HG02763 (cell line): Measurements from ENCODE around the gene LAMTOR3.
A peak's percentile ranks its signal among the peaks of the same experiment; 100 is the strongest.

Source experiments
- ATAC-seq: cut with Tn5 transposase; IDR thresholded peaks from one replicate; pipeline ENCODE4 v1.9.1; 2021; ENCODE audit warnings: mild to moderate bottlenecking, moderate library complexity; ENCODE audit not compliant: unreplicated experiment

The LAMTOR3 gene

DNA sequence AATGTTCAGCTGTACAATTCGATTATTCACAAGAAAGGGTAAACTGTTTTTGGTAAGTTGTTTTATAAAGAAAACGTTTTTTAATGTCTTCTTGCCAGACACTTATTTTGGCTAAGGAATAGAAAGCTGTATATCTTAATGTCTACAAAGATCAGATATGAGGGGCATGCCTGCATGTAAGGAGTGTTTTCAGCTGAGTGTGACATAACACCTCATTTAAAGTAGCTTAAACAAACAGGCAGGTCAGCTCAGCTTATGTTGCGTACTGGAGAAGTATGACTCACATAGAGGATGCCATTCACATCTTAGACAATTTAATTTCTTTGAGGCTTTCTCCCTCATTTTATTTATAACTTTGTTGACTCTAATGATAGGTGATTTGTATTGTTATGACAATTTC, 30.4 kb downstream of the LAMTOR3 start:
- no peak for ATAC-seq

DNA sequence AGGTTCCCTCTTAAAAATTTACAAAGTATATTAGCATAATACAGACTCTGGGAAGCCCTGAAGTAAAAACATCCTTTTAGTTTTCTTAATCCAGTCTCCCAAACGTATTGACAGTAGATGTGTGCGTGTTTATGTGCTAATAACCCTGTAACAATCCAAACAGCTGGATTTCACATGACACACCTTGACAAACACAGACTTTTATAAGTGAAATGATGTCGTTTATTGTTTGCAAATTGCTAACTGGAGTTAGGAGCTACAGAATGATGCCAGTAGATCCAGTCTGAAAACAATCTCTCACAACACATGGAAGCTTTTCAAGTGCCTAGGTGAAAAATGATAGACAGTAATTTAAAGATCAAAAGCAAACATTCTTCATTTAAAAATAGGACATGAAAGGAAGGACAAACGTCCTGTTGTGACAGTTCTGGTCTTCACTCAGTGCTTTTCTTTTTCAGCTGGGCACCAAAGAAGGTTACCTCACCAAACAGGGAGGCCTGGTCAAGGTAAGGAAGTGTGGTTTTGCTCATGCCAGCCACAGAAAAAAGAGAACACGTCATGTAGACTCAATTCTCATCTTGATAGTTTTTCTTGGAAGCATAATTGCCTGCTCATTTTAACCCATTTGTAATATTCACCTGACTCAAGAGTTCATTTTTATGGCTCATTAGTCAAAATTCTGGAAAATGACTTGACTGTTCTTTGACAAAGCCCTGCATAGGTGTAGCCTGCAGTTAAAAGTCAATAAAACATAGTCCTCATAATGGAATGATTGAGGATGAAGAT, 32.9 kb downstream of the LAMTOR3 start:
- ATAC-seq = no peak

DNA sequence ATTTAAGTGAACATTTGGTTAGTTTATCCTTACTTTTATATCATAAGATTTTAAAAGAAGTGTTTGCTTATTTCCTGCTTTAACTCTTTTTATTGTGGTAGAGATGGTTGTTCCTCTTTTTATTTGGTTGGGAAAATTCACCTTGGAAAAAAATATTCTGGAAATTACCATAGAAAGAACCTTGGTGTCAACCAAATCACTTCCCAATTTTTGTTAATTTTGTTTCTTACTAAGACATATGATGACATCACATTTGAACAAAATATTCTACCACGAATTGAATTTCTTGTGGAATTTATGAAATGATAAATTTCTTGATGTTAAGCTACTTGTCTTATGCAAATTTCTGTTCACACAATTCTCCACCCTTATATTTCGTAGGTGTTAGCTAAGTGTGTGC, 33.7 kb downstream of the LAMTOR3 start:
- ATAC-seq = no peak

DNA sequence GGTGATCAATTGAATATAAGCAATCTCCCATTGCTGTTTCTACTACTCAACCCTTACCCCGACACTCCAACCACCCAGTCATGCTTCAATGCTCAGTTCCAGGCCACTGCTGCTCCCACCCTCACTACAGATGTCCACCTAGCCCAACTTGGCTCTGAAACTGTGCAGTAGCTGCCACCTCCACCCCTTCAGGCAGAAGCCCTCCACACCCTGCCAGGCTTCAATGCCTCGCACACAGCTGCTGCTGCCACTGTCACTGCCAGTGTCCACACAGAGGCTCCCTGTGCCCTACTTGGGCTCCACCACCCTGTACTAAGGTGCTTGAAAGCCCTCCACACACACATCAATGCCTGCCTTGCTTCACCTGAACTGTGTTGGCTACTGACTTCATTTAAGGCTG, 34.6 kb downstream of the LAMTOR3 start:
- peak; percentile 64 for ATAC-seq

DNA sequence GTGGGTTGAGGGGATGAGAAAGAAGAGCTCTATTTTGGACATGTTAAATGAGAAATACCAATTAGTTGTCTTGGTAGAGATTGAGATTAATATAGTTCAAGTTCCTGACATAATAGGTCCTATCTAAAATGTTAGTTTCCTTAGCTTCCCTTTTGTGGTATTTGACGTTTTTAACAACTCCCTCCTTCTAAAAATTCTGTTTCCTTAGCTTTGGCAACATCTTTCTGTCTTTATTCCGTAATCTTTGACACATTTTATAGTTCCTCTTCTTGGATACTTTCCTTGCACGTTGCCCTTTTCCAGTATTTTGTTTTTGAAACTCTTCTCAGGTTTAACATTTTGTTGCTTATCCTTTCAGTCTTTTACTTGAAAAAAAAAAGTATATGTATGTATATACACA, 36.9 kb downstream of the LAMTOR3 start:
- no peak for ATAC-seq

DNA sequence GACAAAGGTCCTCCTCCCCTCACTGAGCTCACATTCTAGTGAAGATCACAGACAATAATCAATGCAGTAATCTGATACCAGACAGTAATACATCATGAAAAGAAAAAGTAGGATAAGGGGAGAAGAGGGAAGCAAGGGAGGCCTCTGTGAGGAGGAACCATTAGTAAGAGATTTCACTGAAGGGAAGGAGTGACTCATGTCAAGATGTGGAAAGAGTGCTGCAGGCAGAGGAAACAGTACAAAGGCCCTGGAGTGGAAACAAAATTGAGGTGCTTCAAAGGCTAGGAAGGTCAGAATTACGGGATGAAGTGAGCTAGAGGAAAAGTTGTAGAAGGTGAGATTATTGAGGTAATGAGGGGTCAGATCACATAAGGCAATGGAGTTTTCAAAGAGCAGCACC, 38.1 kb downstream of the LAMTOR3 start:
- ATAC-seq = no peak

DNA sequence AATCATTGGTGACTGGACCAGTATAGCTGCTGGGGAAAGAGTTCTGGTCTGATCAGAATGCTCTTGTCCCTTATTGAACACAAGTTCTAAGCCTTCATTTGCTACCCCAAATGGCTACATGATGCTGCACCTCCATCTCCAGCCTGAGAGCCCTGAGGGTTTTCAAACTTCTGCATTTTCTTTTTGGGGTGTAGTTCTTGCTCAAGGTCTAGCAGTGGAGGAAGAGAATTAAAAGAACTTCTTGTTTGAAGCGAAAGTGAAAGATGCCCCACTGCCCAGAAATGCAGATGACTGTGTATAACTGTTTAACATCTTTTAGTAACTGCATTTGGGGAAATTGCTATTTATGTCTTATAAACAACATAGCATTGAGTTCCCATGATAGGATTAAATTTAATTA, 38.5 kb downstream of the LAMTOR3 start:
- ATAC-seq = peak; percentile 33

DNA sequence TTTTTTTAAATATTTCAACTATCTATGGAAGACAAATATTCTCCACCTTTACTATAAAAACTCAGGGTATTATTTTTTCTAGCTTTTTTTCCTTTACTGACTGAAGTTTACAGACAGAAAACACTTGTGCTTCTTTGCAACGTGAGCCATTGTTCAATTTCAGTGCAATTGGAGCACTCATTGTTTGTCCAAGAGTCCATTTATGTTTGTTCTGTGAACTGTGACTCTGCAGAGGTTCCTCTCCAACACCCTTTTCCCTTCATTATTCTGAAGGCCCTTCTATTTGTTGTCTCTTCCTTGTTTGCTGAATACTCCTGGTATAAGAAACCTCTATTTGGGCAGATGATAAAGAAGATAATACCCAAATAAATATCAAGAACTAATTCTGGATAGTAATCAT, 40.2 kb downstream of the LAMTOR3 start:
- no peak for ATAC-seq

DNA sequence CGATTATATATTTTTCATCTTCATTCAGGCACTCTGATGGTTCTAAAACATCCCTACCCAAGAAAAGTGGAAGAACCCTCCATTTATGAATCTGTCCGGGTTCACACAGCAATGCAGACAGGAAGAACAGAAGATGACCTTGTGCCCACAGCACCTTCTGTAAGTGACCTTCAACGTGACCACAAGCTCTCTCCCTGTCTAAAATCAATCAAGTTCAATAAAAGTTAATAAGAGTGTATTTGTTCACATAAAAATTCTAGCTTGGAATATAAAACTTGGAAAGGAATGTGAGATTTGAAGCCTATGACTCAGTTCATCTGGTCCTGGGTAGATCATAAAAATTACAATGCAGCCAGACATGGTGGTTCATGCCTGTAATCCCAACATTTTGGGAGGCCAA, 41.0 kb downstream of the LAMTOR3 start:
- ATAC-seq = no peak

DNA sequence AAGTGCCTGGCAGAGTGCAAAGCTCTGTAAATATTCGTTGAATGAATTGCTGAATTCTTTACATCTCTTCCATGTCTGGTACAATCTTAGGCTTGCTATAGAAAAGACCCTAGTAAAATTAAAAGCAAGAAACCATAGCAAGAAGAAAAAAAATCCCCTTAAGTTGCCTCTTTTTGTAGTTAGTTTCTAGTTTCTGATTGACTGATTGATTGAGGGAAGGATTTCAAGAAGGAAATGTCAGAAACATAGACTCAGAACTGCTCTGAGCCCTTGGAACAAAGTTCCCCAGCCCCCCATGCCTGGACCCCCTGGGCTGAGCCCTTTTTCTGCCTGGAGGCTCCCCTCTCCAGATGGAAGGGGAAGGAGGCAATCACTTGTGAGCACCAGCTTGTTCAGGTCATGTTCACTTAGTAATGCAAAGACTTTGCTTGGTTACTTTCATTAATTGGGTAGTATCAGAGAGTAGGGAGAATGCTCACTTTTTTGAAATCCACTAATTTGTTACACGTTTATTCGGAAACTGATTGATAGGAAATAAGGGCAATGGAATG, 42.0 kb downstream of the LAMTOR3 start:
- ATAC-seq = no peak

DNA sequence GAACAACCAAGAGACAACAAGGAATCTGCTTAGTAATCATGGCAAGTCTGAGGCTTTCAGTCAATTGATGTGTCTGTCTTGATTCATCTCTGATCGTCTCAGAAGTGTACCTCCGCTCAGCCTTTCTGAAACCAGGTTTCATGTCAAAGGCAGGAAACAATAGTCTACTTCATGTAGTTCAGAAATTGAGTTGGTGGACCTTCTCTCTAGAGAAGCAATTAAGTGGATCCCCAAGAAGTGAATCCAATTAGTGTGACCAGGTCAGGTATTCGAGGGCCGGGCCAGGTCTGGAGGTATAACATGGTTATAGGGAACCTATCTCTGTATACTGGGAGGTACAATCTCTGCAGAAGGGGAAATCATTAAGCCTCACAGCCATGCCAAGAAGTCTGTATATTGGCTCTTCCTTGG, 45.6 kb downstream of the LAMTOR3 start:
- peak; percentile 36 for ATAC-seq

DNA sequence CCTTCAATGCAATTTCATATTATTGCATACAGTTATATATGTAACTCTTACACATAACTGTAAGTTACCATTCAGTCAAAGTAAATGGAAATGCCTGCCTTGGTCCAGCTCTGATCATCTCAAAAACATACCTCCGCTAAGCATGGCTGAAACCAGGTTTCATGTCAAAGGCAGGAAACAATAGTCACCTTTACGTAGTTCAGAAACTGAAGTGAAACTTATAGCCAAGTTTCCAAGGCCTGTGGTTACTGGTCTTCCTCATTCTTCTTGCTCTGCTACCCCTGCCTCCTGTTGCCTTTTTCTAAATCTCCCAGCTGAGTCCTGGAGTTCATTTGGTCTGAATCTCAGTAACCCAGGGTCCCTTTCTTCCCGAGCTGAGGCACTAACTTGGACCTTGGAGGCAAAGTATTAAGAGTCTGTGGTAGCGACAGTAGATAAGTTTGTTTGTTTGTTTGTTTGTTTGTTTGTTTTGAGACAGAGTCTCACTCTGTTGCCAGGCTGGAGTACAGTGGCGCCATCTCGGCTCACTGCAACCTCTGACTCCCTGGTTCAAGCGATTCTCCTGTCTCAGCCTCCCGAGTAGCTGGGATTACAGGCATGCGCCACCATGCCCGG, 46.8 kb downstream of the LAMTOR3 start:
- peak; percentile 67 for ATAC-seq

DNA sequence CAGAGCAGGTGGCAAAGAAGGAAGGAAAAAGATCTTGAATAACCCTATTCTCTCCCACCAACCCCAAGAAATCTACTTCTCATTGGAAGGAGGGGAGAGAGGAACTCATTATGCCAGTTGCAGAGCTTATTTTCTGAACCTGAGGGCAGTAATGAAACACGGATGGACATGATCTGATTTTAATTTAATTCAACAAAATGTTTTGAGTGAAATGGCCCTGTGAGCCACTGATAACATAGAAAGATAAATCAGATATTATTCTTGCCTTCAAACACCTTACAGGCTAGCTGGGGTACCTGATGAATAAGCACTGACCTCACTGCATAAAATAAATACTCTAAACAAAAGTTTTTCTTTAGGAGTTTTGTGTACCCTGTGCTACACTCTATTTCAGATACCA, 47.3 kb downstream of the LAMTOR3 start:
- no peak for ATAC-seq

DNA sequence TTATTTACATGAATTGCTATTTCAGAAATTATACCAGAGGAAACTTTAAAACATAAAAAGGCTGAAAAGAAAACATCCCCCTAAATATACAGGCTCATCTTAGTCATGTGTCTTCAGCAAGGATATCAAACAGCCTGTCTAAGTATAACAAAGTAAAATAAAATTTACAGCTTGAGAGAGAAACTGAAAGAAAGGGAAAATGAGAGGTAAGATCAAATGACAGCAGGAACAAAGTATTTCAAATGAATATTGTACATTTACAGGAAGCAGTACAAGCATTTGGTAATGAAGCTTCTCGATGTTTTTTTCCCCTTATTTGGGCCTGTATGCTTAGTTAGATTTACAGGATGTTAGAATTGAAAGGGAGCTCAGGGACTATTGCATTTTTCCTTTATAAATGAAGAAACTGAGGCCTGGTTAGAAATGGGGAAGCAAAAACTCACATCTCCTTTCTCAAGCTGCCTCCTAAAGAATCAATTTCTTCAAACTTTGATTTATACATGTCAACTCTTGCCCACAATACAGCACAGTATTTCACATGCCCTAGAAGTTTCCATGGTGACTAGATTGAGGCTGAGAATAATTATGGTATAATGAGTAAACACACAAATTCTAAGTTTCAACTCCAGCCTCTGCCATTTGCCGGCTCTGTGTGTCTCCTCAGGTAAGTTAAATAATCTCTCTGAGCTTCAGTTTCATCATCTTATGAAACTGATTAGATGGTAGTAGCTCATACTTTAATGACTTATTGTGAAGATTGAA, 48.3 kb downstream of the LAMTOR3 start:
- ATAC-seq = no peak

DNA sequence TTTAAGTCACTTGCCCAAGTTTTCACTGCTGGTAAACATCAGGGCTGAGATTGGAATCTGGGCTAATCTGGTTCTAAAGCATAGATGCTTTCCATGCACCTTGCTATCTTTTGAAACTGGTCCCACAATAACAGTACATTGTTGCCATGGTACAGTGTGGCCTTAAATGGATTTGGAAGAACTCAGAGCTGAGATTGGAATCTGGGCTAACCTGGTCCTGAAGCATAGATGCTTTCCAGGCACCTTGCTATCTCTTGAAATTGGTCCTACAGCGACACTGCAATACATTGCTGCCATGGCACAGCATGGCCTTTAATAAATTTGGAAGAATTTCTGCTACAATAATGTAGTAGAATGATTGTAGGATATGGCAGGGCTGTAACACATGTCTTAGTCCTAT, 49.0 kb downstream of the LAMTOR3 start:
- ATAC-seq = no peak

DNA sequence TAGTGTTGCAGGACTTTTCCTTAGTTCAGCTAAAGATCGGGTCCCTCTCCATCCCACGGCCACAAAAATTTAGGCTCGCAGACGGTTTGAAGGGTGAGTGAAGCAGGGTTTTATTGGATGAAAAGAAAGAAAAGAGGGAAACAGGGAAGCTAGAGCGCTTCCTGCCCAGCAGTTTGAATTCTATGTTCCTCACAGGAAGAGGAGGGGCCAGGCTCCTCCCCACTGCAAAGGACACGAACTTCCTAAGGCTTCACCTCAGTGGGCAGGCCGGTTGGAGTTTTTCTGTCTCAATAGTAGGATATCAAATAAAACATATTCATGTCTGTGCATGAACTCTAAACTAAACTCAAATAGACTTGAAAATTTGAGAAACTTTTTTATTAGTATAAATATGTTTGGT, 50.2 kb downstream of the LAMTOR3 start:
- no peak for ATAC-seq

DNA sequence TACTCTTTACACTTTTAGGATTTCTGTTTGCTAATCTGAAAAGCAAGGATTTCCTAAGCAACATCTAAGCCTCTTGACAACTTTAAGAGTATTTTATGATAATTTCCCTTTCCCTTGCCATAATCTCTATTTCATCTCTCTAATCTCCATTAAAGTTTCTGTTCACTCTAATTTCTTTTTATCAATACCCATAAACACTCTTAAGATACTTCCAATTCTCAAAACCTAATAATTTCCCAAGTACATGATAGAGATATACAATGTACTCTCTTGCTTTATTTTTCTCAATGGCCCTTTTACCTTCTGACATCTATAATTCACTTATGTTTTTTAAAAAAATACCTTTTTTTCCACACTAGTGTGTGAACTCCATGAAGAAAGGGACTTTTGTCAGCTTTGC, 50.8 kb downstream of the LAMTOR3 start:
- ATAC-seq = no peak

DNA sequence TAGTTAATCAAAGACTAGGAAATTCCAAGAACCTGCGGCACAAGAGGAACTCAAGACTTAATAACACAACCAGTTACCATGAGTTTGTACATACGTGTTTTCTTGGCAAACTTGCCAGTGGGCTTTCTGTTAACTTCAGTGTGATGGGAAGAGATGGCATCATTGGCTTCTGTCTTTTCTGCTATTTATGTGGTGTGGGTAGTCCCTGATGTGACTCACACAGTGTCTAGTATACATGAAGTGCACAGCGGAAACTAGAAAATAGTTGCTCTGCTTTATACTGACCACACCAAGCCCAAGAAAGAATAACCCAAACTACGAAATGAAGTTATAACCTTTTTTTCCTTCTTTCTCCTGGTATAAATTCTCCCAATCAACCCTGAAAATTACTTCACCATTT, 53.1 kb downstream of the LAMTOR3 start:
- peak; percentile 53 for ATAC-seq

DNA sequence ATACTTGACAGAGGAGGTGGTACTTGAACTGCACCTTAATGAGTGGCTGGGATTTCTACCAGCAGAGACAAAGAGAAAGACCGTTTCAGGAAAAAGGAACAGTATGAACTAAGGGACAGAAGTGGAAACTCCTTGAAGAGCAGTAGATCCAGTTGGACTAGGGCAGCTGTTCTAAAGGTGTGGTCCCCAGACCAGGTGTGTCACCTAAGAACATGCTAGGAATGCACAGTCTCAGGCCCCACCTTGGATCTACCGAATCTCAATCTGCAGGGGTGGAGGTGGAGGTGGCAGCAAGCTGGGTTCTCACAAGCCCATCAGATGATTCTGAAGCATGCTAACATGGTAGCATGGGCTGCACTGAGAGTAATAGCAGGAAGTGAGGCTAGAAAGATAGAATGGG, 55.3 kb downstream of the LAMTOR3 start:
- no peak for ATAC-seq

DNA sequence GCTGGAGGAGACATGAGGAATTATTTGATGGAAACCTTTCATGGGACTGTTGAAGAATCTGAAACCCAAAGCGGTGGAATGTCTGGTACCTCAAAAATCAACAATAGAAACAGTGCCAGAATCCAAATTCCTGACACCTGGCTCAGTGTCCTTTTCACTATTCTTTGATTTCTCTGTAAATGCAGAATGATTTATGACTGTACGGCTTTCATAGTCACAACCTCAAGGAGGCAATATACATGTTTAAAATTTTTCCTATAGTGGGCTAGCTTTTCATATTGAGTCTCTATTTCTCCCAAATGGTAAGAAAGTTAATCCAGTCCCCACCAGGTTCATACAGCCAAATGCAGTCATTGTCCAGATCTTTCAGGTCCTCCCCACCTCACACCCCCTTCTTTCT, 58.3 kb downstream of the LAMTOR3 start:
- no peak for ATAC-seq

DNA sequence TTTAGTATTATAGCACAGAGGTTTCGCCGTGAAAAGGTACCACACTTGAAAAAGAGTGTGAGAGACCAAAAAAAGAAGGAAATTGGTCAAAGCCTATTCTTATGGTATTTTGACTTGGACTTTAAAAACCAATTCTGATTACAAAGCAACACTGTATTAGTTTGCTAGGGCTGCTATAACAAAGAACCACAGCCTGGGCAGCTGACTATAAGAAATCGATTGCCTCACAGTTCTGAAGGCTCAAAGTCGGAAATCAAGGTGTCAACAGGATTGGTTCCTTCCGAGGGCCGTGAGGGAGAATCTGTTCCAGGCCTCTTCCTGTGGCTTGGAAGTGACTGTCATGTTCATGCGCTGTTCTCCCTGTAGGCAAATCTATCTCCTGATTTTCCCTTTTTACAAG, 59.7 kb downstream of the LAMTOR3 start:
- ATAC-seq = no peak

DNA sequence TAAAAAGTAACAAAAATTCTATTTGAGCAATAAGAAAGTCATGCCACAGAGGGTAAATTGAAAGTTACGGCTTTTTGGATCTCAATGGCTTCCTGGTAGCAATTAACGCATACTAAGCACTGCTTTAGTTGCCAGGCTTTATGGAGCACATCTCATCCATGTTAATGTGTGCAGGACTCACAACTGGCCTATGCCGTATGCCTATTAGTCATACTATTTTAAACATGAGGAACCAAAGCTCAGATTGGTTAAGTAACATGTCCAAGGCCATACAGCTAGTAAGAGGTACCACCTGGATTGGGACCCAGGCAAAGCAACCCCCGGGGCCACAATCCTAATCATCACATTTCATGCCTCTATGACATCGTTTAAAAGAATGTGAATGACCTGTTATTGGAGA, 60.5 kb downstream of the LAMTOR3 start:
- no peak for ATAC-seq
